ENCODE results near the gene TTLL13.

GRCh38 chr15:90300988-90301706, 51.8 kb downstream of the TTLL13 start:
- TF ChIP-seq POLR2AphosphoS5 (IDR thresholded peaks at IDR 0.05; ENCODE audit: low read depth, low read length) (no peak), POLR2A (IDR thresholded peaks at IDR 0.05; ENCODE audit: low read depth, low read length) (no peak), SPI1 (IDR thresholded peaks at IDR 0.05; ENCODE audit: low read depth, low read length) (no peak), PAX5 (IDR thresholded peaks at IDR 0.05; ENCODE audit: insufficient read depth, low read length, severe bottlenecking) (no peak)

All from GM12891 (cell line).